DMS153 treated with DMSO at 0.1 percent for 48 hours (cell line): Measurements from ENCODE around the gene ADORA2A.
A peak's percentile ranks its signal among the peaks of the same experiment; 100 is the strongest.

Source experiments
- DNase-seq: peaks from one replicate; lab custom pipeline; 2025; ENCODE audit not compliant: unreplicated experiment; lab: John Stamatoyannopoulos, UW

Gene ADORA2A

DNA sequence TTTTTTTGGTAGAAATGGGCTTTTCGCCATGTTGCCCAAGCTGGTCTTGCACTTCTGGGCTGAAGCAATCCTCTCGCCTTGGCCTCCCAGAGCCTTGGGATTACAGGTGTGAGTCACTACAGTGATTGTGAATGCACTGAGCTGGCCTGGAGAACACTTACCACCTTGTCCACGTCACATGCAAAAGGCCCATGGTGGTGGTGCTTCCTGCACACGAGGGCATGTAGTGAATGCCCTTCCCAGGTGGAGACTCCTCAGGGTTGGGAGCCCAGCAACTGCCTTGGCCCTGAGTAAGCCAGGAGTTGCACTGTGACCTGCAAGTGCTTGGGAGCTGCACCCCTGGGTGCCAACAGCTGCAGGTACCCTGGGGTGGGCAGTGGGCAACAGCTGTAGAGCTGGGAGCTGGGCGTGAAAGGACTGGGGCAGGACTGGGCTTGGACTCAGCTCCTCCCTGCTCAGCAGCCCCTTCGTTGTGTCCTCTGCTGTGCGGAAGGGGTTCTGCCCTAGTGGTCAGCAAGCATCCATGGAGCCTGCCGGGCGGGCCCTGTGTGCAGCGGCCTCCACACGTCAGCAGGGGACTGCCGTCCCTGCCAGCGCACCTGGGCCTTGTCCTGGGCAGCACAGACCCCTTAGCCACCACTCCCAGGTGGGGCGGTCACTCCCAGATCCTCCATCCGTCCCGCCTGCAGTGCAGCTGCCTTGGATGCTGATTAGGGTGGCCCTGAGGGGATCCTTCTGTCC lies 9.3 kb upstream of the ADORA2A start:
- no peak for DNase-seq

- DNase-seq = peak; percentile 7
These were observed 8.5 kb upstream of the ADORA2A start for GRCh38 chr22:24418786-24419474.

DNA sequence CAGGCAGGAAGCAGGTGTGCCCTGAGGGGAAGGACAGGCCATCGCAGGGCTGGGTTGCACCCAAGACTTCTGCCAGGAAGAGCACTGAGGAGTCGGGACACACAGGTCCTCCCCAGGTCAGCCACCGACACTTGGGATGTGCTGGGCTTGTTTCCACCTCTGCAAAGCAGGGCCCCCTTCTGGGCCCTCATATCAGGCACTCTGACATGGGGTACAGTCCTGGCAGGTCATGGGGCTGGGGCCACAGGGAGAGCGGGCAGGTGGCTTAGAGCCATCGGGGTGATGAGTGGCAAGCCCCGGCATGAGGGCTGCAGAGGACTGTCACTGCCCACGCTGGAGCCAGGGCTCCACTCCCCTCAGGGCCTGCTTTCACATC lies 7.9 kb upstream of the ADORA2A start:
- DNase-seq = no peak

- no peak for DNase-seq
These were observed 7.1 kb upstream of the ADORA2A start for GRCh38 chr22:24420072-24420976.

GRCh38 chr22:24420977-24421343 lies 6.4 kb upstream of the ADORA2A start:
- DNase-seq = no peak

DNA sequence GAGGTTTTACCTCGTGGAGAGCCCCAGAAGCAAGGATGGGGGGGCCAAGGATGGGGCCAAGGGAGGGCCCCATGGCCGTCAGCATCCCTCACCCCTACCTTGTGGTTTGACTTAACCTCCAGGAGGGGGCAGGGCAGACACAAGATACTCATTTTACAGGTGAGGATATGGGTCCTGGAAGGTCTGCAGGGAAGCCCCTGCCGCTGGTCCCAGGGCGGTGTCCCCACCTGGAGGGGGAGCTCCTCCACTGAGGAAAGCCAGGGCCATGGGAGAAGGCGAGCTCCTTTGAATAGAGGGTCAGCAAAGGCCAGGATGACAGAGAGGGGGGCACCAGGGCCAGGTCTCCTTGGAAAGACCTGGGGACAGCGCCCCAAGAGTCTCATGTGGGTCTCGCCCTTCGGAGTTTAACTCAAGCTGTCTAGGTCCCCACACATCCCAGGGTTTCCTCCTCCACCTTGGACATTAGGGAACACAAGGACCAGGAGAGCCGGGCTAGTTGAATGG lies 5.9 kb upstream of the ADORA2A start:
- no peak for DNase-seq

DNA sequence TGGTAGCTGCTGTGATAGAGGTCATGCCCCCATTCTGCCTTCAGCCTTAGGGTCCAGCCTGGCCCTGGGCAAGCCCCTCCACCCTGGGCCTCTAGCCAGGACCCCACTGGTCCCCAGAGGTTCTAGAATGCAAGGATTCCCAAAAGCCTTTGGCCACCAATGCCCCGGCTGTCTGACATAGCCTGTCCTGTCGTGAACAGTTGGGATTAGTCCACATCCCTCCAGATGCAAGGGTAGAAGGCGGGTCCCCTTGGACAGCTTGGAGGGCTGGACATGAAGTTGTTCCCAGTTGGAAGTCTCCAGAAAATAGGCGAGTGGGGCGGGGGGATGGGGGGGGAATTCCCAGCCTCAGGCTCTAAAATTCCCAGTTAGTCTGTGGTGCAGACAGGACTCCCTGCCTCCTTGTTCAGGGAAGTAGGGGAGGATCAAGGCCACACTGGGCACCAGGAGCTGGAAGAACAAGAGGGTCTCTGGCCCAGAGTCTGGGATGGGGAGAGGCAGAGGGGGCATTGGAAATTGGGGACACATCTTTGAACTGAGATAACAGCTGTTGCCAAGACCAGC lies 5.2 kb upstream of the ADORA2A start:
- DNase-seq = no peak

DNA sequence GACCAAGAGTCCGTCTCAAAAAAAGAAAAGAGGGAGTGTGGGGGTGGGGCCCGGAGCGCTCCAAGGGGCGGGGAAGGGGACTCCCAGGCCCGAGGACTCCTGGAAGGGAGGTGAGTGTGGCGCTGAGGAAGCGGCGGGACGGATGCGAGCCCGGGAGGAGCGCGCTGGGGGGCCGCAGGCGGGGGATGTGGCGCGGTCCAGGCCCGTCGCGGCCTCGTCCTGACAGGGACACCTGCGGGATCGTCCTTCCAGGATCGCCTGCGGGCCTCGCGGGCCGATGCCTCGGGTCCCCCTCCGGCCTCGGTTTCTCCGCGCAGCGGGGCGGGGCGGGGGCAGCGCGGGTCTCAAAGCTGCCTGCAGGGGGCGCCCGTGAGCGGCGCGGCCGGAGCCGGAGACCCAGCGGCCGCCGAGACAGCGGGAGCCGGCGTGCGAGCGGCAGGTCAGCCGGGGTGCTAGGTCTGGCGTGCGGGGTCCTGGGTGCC lies 3.8 kb upstream of the ADORA2A start:
- DNase-seq = peak; percentile 7

DNA sequence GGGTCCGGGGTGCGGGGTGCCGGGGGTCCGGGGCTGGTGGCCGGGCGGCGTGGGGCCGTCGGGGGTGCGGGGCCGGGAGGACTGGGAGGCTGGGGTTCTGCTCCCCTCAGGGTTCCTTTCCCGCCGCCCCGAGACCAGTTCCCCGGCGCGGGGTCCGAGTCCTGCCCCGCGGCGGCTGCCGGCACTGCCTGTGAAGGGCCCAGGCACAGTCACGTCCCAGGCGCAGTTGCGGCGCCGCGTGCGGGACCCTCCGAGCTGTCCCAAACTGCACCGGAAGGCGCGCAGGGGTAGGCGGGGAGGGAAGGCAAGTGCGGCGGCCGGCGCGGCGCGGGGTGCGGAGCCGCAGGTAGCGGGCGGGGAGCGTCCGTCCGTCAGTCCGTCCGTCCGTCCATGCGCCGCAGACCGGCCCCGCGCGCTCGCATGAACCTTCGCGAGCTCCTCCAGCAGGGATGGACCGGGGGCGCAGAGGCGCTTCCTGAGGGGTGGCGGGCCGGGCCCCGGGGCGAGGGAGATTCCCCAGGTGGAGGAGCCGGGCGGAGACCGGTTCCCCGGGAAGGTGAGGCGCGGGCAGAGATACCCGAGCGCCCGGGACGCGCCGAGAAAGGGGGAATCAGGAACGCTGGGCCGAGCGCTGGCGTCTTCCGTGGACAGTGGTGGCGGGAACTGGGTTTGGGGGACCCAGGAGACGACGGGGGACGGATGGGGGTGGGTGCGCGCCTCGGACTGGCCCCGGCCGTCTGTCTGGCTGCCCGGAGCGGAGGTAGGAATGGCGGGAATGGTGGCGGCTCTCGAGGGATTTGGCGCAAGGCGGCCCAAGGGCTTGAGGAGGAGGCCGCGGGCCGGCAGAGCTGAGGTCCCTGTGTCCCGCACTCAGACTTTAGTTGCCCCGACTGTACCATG lies 3.1 kb upstream of the ADORA2A start:
- DNase-seq = no peak

GRCh38 chr22:24424901-24425775 lies 2.3 kb upstream of the ADORA2A start:
- DNase-seq = no peak

DNA sequence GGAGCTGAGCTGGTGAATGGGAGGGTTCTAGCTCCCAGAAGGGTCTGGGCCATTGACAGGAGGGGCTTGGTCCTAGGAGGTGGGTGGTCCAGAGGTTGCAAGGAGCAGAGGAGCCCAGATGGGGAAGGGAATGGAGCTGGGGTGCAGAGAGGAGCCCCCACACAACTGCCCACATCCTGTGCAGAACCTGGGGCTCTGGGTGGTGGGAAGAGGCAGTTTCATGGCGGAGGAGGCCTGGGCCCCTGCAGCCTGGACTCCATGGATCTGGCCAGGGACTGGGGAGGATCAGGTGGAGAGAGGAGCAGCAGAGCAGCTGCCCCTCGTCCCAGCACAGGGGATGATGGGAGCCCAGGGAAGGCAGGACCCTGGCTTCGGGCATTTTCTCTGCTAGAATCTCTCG lies 963 bp upstream of the ADORA2A start:
- no peak for DNase-seq

- DNase-seq = no peak
These were observed 424 bp upstream of the ADORA2A start for GRCh38 chr22:24426851-24427499.

DNA sequence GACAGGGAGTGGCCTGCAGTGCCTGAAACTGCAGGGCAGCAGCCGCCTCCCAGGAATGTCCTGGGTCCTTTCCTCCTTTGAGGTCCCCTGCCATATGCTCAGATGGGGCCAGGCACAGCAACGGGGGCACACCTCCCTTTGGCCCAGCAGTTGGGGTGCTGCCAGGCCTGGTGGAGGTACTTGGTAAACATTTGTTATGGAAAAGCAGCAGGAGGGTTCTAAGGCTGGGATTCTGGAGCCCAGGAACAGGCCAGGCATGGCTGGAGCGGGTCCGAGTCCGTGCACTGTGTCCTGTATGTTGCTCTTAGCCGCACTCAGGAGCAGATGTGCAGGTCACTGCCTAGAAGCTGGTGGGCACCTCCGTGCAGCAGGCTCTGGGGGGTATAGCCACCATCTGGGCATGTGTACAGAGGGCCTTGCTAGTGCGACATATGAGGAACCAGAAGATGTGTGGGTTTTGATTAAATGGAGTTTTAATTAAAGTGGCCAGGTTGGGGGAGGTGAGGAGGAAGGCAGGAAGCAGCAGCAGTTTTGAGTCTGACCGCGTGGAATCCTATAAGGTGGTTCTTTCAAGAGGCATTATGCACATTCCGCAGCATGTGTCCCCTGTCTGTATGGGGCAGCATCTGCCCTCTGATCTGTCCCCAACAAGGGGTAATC lies 1.5 kb downstream of the ADORA2A start:
- no peak for DNase-seq

DNA sequence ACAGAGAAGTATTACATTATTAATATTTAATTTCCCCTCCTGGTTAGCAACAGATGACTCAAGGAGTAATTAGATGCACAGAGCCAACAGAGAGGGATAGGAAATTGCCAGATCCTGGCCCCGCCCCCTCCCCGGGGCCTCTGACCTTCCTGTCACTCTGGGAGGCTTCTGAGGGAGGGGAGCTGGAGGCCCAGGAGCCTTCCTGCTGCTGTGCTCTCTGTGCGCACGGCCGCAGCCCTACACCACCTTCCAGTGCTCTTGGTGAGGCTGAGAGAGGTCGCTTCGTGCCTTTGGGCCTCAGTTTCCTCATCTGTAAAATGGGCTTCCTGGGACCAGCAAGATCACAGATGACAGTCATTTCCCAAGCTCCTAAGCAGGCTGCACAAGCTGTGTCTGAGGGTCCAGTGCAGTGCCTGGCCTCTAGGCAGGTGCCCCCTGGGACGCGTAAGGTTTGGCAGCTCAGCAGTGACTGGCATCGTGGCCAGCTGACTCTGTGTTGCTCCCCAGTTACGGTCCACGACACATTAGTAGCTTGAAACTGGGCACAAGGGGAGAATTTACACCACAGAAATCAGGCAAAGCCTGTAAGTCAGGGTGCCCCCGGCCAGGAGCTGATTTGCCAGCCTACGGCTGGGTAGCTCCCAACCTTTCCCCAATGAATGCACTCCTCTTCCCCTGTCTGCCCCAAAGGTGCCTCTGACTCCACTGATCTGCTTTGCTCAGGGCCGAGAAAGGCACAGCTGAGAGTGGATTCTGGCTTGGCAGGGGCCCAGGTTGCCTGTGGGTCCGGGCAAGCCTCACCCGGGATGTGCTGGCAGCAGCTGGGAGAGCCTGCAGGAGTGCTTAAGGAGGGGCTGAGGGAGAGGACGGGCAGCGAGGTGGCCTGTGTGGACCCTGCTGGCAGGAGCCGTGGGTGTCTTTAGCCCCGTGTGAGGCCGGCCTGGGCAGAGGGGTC lies 2.3 kb downstream of the ADORA2A start:
- DNase-seq = no peak

- DNase-seq = no peak
These were observed 3.3 kb downstream of the ADORA2A start for GRCh38 chr22:24430431-24431308.
